K562 (cell line): Measurements from ENCODE around the gene ZNF428. TPM values are rescaled to one million over a fixed set of nuclear protein-coding genes. Genes with fewer than 3 reads are reported as not detected.

Experiments used
- ARHGAP35 ChIP-seq: fragments of 450-650 bp; IDR thresholded peaks from 2 replicates; pipeline ENCODE4 v1.6.1; 2018; ENCODE audit not compliant: partially characterized antibody
- BCOR ChIP-seq: fragments of 450-650 bp; IDR thresholded peaks from 2 replicates; pipeline ENCODE4 v1.6.1; 2016
- CBX3 ChIP-seq, 2 experiments: IDR thresholded peaks; 1 replicate in 1 of 2; 2 replicates in 1 of 2; pipeline ENCODE4 v1.6.1; 2012; ENCODE audit warnings: inconsistent platforms in 2 of 2, low read length in 2 of 2, borderline replicate concordance in 1 of 2, control low read depth in 1 of 2
- CCNT2 ChIP-seq: IDR thresholded peaks from 2 replicates; pipeline ENCODE4 v1.6.1; 2011; ENCODE audit warnings: borderline replicate concordance, low read depth, mild to moderate bottlenecking, moderate library complexity, mixed read lengths, low read length; ENCODE audit not compliant: insufficient read length; ENCODE audit errors: extremely low read depth
- CSDE1 ChIP-seq, 2 experiments: fragments of 450-650 bp; IDR thresholded peaks; 2 replicates each; pipeline ENCODE4 v1.6.1; 2016; ENCODE audit warnings: mild to moderate bottlenecking in 1 of 2
- FOXP1 ChIP-seq: sonication (generic); formaldehyde crosslinking; IDR thresholded peaks from 2 replicates; pipeline ENCODE4 v1.8.0; 2022; ENCODE audit warnings: mild to moderate bottlenecking, missing genetic modification reagents
- KDM1A ChIP-seq, 2 experiments: fragments of 450-650 bp; IDR thresholded peaks; 2 replicates each; pipeline ENCODE4 v1.6.1; 2016; ENCODE audit warnings: mild to moderate bottlenecking in 2 of 2
- NR2C2 ChIP-seq, 2 experiments: fragments of 200-800 bp in 1 of 2; sonication (Bioruptor generic) in 1 of 2; sonication (generic) in 1 of 2; formaldehyde crosslinking in 1 of 2; IDR thresholded peaks; 2 replicates each; pipeline versions ENCODE4 v1.6.1 to v1.8.0; 2016 to 2022; ENCODE audit warnings: mild to moderate bottlenecking in 1 of 2, missing compliant biosample characterization in 1 of 2, missing genetic modification characterization in 1 of 2, missing genetic modification reagents in 1 of 2
- NUFIP1 ChIP-seq: fragments of 450-650 bp; IDR thresholded peaks from 2 replicates; pipeline ENCODE4 v1.6.1; 2018; ENCODE audit not compliant: partially characterized antibody
- PCBP1 ChIP-seq: fragments of 200-400 bp; formaldehyde crosslinking; IDR thresholded peaks from 2 replicates; pipeline ENCODE4 v1.6.1; 2018; ENCODE audit warnings: mild to moderate bottlenecking, low read depth, low read length; ENCODE audit not compliant: poor library complexity, severe bottlenecking
- POU5F1 ChIP-seq: fragments of 150-350 bp; IDR thresholded peaks from 2 replicates; pipeline ENCODE4 v1.6.1; 2014; ENCODE audit warnings: borderline replicate concordance, low read length, low read depth, mild to moderate bottlenecking; ENCODE audit not compliant: partially characterized antibody
- PTBP1 ChIP-seq: fragments of 200-400 bp; formaldehyde crosslinking; IDR thresholded peaks from 2 replicates; pipeline ENCODE4 v1.6.1; 2017; ENCODE audit warnings: low read depth, low read length
- RAD21 ChIP-seq, 2 experiments: fragments of 250-450 bp in 1 of 2; fragments of 450-650 bp in 1 of 2; sonication (Bioruptor Pico) in 1 of 2; formaldehyde crosslinking in 1 of 2; IDR thresholded peaks in 1 of 2; conservative IDR thresholded peaks in 1 of 2; 2 replicates each; pipeline versions ENCODE4 v1.4.0 to v1.8.0; 2020 to 2022; ENCODE audit warnings: mild to moderate bottlenecking in 2 of 2, moderate library complexity in 1 of 2
- TBL1XR1 ChIP-seq, 2 experiments: IDR thresholded peaks; 2 replicates each; pipeline ENCODE4 v1.6.1; 2012; ENCODE audit warnings: improper control_type of control experiment in 2 of 2, low read length in 2 of 2, mild to moderate bottlenecking in 1 of 2
- TEAD4 ChIP-seq, 2 experiments: sonication (generic) in 1 of 2; formaldehyde crosslinking in 1 of 2; IDR thresholded peaks; 2 replicates each; pipeline versions ENCODE4 v1.6.1 to v1.8.0; 2012 to 2022; ENCODE audit warnings: borderline replicate concordance in 1 of 2, inconsistent platforms in 1 of 2, low read length in 1 of 2, mild to moderate bottlenecking in 1 of 2, missing genetic modification reagents in 1 of 2
- ZKSCAN1 ChIP-seq: fragments of 150-350 bp; IDR thresholded peaks from 2 replicates; pipeline ENCODE4 v1.6.1; 2016; ENCODE audit warnings: low read depth, low read length
- ZNF140 ChIP-seq: fragments of 250-450 bp; sonication (Bioruptor Pico); IDR thresholded peaks from 2 replicates; pipeline ENCODE4 v1.8.0; 2021; ENCODE audit warnings: moderate library complexity, mild to moderate bottlenecking, inconsistent platforms
- ZNF431 ChIP-seq: sonication (generic); formaldehyde crosslinking; IDR thresholded peaks from 2 replicates; pipeline ENCODE4 v1.8.0; 2022; ENCODE audit warnings: mild to moderate bottlenecking, missing genetic modification reagents
- ZNF79 ChIP-seq: fragments of 250-450 bp; sonication (Bioruptor Pico); IDR thresholded peaks from 2 replicates; pipeline ENCODE4 v1.4.0; 2020; ENCODE audit warnings: low read depth, mild to moderate bottlenecking, moderate library complexity
- polyA plus RNA-seq, 8 experiments: library from polyadenylated mRNA; depleted of rRNA in 4 of 8; stranded (reverse) in 5 of 8; unstranded in 3 of 8; fragments of >200 nt; fragmentation: Nextera tagmentation in 2 of 8; fragmentation: Illumina TruSeq in 1 of 8; extraction: Ambion mirVana in 2 of 8; extraction: Trizol in 1 of 8; gene quantifications; 2 replicates each; pipeline versions ENCODE4 v1.2.1 to v1.2.3, GENCODE V29; 2011 to 2014; ENCODE audit warnings: inconsistent platforms in 1 of 8, missing spikeins in 1 of 8
- total RNA-seq, 7 experiments: library from RNA; depleted of rRNA in 6 of 7; stranded (reverse); fragments of >200 nt in 6 of 7; fragmentation: Illumina TruSeq in 2 of 7; extraction: Trizol in 2 of 7; gene quantifications; 2 replicates each; pipeline versions ENCODE4 v1.2.1 to v1.2.3, GENCODE V29; 2011 to 2021; ENCODE audit warnings: low replicate concordance in 1 of 7
- TF ChIP-seq, protein P1 (sequence below), 2 experiments: IDR thresholded peaks in 1 of 2; conservative IDR thresholded peaks in 1 of 2; 2 replicates each; pipeline ENCODE4 v1.6.1; 2016; ENCODE audit warnings: low read depth in 2 of 2, mild to moderate bottlenecking in 1 of 2, missing compliant biosample characterization in 1 of 2, missing genetic modification characterization in 1 of 2, moderate library complexity in 1 of 2
- TF ChIP-seq, protein P2 (sequence below): fragments of 200-400 bp; formaldehyde crosslinking; IDR thresholded peaks from 2 replicates; pipeline ENCODE4 v1.6.1; 2017; ENCODE audit warnings: mild to moderate bottlenecking, low read depth, low read length, moderate library complexity

The ZNF428 gene
- total and polyA plus RNA-seq, 9 of the 15 experiments (the other 6 are each of a cell fraction or from before 2014, with no cell fraction given) = 0.15 to 85.7 (median 15.9) TPM

DNA sequence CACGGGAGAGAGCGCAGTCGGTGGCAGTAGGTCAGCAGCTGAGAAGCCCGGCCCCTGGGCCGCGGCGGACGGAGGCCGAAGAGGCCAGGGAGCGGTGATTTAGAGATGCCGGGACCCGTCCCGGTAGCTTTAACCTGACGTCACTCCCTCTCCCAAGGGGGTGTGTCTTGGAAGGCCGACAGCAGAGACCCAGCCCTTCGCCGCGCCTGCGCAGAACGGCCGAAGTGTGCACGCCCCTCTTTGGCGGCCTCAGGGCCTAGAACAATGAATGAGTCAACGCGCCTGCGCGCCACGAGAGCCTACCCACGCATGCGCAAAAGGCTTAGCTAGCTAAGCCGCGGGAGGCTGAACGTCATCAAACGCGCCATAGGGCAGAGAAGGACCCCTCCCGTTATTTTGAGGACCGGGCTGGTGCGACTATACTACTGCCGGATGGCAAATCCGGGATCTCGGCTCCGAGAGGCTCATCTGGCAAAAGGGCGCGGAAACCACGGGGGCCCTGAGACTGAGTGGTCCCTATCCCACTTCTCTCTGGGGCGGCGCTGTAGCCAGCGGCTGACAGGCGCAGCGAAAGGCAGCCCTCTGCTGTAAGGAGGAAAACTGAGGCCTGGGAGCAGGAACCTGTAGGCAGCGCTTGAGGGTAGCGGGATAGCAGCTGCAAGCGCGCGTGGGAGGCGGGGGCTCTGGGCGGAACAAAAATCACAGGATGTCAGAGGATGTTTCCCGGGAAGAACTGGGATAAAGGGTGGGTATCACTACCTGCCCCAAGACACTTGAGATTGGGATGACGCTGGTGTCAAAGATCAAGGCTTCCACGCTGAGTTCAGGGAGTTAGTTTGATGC, 23.2 kb downstream of the ZNF428 start, which contains the start of the genes IRGQ and ZNF576 (continued):
- TF ChIP-seq, protein P1, sequence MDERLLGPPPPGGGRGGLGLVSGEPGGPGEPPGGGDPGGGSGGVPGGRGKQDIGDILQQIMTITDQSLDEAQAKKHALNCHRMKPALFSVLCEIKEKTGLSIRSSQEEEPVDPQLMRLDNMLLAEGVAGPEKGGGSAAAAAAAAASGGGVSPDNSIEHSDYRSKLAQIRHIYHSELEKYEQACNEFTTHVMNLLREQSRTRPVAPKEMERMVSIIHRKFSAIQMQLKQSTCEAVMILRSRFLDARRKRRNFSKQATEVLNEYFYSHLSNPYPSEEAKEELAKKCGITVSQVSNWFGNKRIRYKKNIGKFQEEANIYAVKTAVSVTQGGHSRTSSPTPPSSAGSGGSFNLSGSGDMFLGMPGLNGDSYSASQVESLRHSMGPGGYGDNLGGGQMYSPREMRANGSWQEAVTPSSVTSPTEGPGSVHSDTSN (CRISPR knock-in tag; IDR thresholded peaks at IDR 0.05; ENCODE audit: low read depth) = no peak
- TF ChIP-seq, protein P1 (tag; conservative IDR thresholded peaks at IDR 0.05; ENCODE audit: low read depth) = 0 out of 2 replicates have a peak, but pooled peaks have one; percentile 14
- no peak for TF ChIP-seq NUFIP1
- peak in 1 of 2 experiments; percentile 33; a peak in 1 of 4 replicates for TF ChIP-seq CSDE1 (IDR thresholded peaks at IDR 0.05)
- TF ChIP-seq ZKSCAN1 = 0 out of 2 replicates have a peak, but pooled peaks have one; percentile 52
- TF ChIP-seq TBL1XR1 (IDR thresholded peaks at IDR 0.05; ENCODE audit: low read length in 2 of 2) = peak in 1 of 2 experiments; percentile 59; a peak in 2 of 4 replicates
- peak; percentile 25; the same call in 1 of the 2 replicates for TF ChIP-seq BCOR
- TF ChIP-seq ZNF140 = no peak
- TF ChIP-seq PCBP1 = no peak
- TF ChIP-seq ZNF79 (CRISPR knock-in tag) = no peak
- no peak for TF ChIP-seq ZNF431
- TF ChIP-seq KDM1A (IDR thresholded peaks at IDR 0.05) = peak in 1 of 2 experiments; percentile 20; a peak in 3 of 4 replicates
- TF ChIP-seq CBX3 (IDR thresholded peaks at IDR 0.05; ENCODE audit: borderline replicate concordance in 1 of 2, low read length in 2 of 2) = peak in 1 of 2 experiments; percentile 79; a peak in 2 of 3 replicates
- TF ChIP-seq CCNT2 = peak; percentile 54
- peak; percentile 86 for TF ChIP-seq POU5F1
- no peak; the same call in 1 of the 2 replicates for TF ChIP-seq FOXP1
- peak in 1 of 2 experiments; percentile 28; a peak in 3 of 4 replicates for TF ChIP-seq RAD21 (CRISPR knock-in tag; conservative IDR thresholded peaks at IDR 0.05 in 1 of 2, IDR thresholded peaks at IDR 0.05 in 1 of 2)
- TF ChIP-seq NR2C2 (CRISPR knock-in tag; IDR thresholded peaks at IDR 0.05) = peak; percentile 85
- peak; percentile 98 for TF ChIP-seq NR2C2 (tag; IDR thresholded peaks at IDR 0.05)
- peak; percentile 49 for TF ChIP-seq TEAD4 (IDR thresholded peaks at IDR 0.05; ENCODE audit: low read length)
- TF ChIP-seq TEAD4 (CRISPR knock-in tag; IDR thresholded peaks at IDR 0.05; ENCODE audit: borderline replicate concordance) = no peak
- TF ChIP-seq ARHGAP35 = no peak
- TF ChIP-seq, protein P2, sequence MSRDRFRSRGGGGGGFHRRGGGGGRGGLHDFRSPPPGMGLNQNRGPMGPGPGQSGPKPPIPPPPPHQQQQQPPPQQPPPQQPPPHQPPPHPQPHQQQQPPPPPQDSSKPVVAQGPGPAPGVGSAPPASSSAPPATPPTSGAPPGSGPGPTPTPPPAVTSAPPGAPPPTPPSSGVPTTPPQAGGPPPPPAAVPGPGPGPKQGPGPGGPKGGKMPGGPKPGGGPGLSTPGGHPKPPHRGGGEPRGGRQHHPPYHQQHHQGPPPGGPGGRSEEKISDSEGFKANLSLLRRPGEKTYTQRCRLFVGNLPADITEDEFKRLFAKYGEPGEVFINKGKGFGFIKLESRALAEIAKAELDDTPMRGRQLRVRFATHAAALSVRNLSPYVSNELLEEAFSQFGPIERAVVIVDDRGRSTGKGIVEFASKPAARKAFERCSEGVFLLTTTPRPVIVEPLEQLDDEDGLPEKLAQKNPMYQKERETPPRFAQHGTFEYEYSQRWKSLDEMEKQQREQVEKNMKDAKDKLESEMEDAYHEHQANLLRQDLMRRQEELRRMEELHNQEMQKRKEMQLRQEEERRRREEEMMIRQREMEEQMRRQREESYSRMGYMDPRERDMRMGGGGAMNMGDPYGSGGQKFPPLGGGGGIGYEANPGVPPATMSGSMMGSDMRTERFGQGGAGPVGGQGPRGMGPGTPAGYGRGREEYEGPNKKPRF = no peak
- no peak for TF ChIP-seq PTBP1
